Mesendoderm (in vitro differentiated cells): ENCODE measurements around the gene OR7C1.

Experiments used
- DNase-seq: peaks from one replicate; pipeline ENCODE4 v3.0.0; 2013
- H2AK5ac ChIP-seq: 2 replicates; pipeline ENCODE4 v1.6.1; 2013; ENCODE audit warnings: low read length, inconsistent platforms
- H2BK120ac ChIP-seq: 2 replicates; pipeline ENCODE4 v1.6.1; 2013; ENCODE audit warnings: low read depth, mild to moderate bottlenecking, low read length, moderate library complexity, mixed read lengths
- H2BK15ac ChIP-seq: replicated peaks from 2 replicates; pipeline ENCODE4 v1.6.1; 2013; ENCODE audit warnings: low read depth, mild to moderate bottlenecking, moderate library complexity
- H2BK5ac ChIP-seq: 2 replicates; pipeline ENCODE4 v1.6.1; 2013; ENCODE audit warnings: low read length, inconsistent platforms
- H3K18ac ChIP-seq: 2 replicates; pipeline ENCODE4 v1.6.1; 2013; ENCODE audit warnings: mild to moderate bottlenecking, low read length, mixed read lengths
- H3K23ac ChIP-seq: one replicate; pipeline ENCODE4 v1.6.1; 2013; ENCODE audit warnings: low read length
- H3K27ac ChIP-seq: 2 replicates; pipeline ENCODE4 v1.5.1; 2013; ENCODE audit warnings: low read depth, mild to moderate bottlenecking, inconsistent platforms, low read length, moderate library complexity
- H3K27me3 ChIP-seq: 2 replicates; pipeline ENCODE4 v1.6.1; 2013; ENCODE audit warnings: low read length, control low read depth, mild to moderate bottlenecking, inconsistent platforms; ENCODE audit not compliant: insufficient read depth, poor library complexity
- H3K36me3 ChIP-seq: 2 replicates; pipeline ENCODE4 v1.6.1; 2013; ENCODE audit warnings: low read length, inconsistent platforms; ENCODE audit not compliant: control insufficient read depth, insufficient read depth
- H3K4ac ChIP-seq: one replicate; pipeline ENCODE4 v1.6.1; 2013; ENCODE audit warnings: low read depth, mild to moderate bottlenecking, low read length, moderate library complexity
- H3K4me1 ChIP-seq: 2 replicates; pipeline ENCODE4 v1.6.1; 2013; ENCODE audit warnings: low read depth, low read length, inconsistent platforms; ENCODE audit not compliant: control insufficient read depth
- H3K4me2 ChIP-seq: 2 replicates; pipeline ENCODE4 v1.6.1; 2013; ENCODE audit warnings: low read length
- H3K4me3 ChIP-seq: 2 replicates; pipeline ENCODE4 v1.5.1; 2013; ENCODE audit warnings: mild to moderate bottlenecking, low read length
- H3K56ac ChIP-seq: one replicate; pipeline ENCODE4 v1.6.1; 2013; ENCODE audit warnings: low read length
- H3K79me1 ChIP-seq: 2 replicates; pipeline ENCODE4 v1.6.1; 2013; ENCODE audit warnings: low read length, inconsistent platforms
- H3K79me2 ChIP-seq: 2 replicates; pipeline ENCODE4 v1.6.1; 2013; ENCODE audit warnings: mild to moderate bottlenecking, low read length; ENCODE audit not compliant: control insufficient read depth, insufficient read depth
- H3K9ac ChIP-seq: 2 replicates; pipeline ENCODE4 v1.6.1; 2013; ENCODE audit warnings: low read length, inconsistent platforms
- H4K5ac ChIP-seq: one replicate; pipeline ENCODE4 v1.6.1; 2013; ENCODE audit warnings: low read length
- H4K8ac ChIP-seq: one replicate; pipeline ENCODE4 v1.6.1; 2013; ENCODE audit warnings: low read depth, mild to moderate bottlenecking, control low read depth, low read length, moderate library complexity
- WGBS: extraction: QIAGEN DNeasy Blood & Tissue Kit; methylation state at CpG from one replicate; pipeline ENCODE4 v1.1.7; 2013; ENCODE audit warnings: low lambda C conversion rate, missing lambda C conversion rate; ENCODE audit not compliant: insufficient coverage; ENCODE audit errors: extremely low coverage; 5-methylcytosine and 5-hydroxymethylcytosine counted together

Gene OR7C1

DNA sequence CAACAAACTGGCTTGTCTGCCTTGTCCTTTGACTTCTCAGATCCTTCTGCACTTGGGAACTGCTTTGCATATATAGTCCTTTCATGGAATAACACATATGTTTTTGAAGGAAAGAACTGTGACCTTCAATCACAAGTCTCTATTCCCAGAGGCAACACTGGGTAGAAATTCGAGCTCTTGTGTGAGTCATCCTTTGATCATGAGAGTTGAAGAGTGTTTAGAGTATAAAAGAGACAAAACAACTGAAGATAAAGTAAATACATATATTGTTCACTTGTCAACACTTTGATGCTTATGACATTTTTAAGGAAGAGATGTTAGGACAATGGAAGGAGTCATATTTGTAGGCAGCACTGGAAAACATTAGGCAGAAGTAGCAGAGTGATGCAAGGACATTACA is 5.2 kb upstream of the OR7C1 start:
- Histone ChIP-seq H3K4ac (no peak overlapping the region), H3K27ac (no peak overlapping the region), H3K23ac (no peak overlapping the region), H2BK15ac (no peak overlapping the region), H3K9ac (no peak overlapping the region), H4K8ac (no peak overlapping the region), H3K4me2 (no peak overlapping the region), H2BK120ac (no peak overlapping the region), H3K36me3 (no peaks in the 10 kb centered on the region), H2AK5ac (no peak overlapping the region), H3K27me3 (no peaks in the 10 kb centered on the region), H3K4me1 (no peaks in the 10 kb centered on the region), H4K5ac (no peak overlapping the region), H3K79me1 (no peaks in the 10 kb centered on the region), H3K56ac (no peak overlapping the region), H3K4me3 (no peak overlapping the region), H2BK5ac (no peak overlapping the region), H3K79me2 (no peaks in the 10 kb centered on the region), H3K18ac (no peak overlapping the region)
- no peak for DNase-seq
- WGBS = no CpG with 5 or more reads among the region's 1 CpG

DNA sequence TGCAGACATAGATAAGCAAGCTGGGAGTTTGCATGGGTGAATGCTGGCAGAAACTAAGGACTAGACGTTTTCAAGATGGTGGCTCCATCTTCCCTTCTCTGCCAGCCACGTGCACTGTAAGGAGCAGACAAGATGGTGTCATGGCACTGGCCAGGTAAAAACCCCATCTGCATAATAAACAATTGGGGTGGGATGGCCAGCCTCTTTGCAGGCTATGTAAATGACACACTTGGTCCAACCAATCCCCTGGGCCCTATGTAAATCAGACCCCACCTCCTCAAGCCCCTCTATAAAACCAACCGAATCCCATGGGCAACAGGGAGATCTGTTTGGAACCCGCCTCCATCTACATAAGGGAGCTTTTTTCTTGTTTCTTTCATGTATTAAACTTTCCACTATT is 2.4 kb upstream of the OR7C1 start:
- DNase-seq = no peak
- no peak overlapping the region for H2BK5ac ChIP-seq
- no peaks in the 10 kb centered on the region for H3K27me3 ChIP-seq
- no CpG with 5 or more reads among the region's 4 CpGs for WGBS
- no peak overlapping the region for H2BK15ac ChIP-seq
- H3K4me3 ChIP-seq = no peak overlapping the region
- no peaks in the 10 kb centered on the region for H3K79me2 ChIP-seq
- no peak overlapping the region for H3K9ac ChIP-seq
- H3K56ac ChIP-seq = no peak overlapping the region
- H3K4me2 ChIP-seq = no peak overlapping the region
- H3K4me1 ChIP-seq = no peaks in the 10 kb centered on the region
- no peak overlapping the region for H2BK120ac ChIP-seq
- H2AK5ac ChIP-seq = no peak overlapping the region
- H4K5ac ChIP-seq = no peak overlapping the region
- no peak overlapping the region for H3K23ac ChIP-seq
- H3K36me3 ChIP-seq = no peaks in the 10 kb centered on the region
- no peak overlapping the region for H3K27ac ChIP-seq
- H4K8ac ChIP-seq = no peak overlapping the region
- H3K18ac ChIP-seq = no peak overlapping the region
- no peak overlapping the region for H3K4ac ChIP-seq
- no peaks in the 10 kb centered on the region for H3K79me1 ChIP-seq

- Histone ChIP-seq H4K5ac (no peak overlapping the region), H3K56ac (no peak overlapping the region), H3K23ac (no peak overlapping the region), H4K8ac (no peak overlapping the region), H3K4me2 (no peak overlapping the region), H3K79me2 (no peaks in the 10 kb centered on the region), H2BK120ac (no peak overlapping the region), H3K27ac (no peak overlapping the region), H3K4me1 (no peaks in the 10 kb centered on the region), H2BK5ac (no peak overlapping the region), H3K9ac (no peak overlapping the region), H3K4me3 (no peak overlapping the region), H3K18ac (no peak overlapping the region), H3K79me1 (no peaks in the 10 kb centered on the region), H3K36me3 (no peaks in the 10 kb centered on the region), H2AK5ac (no peak overlapping the region), H3K4ac (no peak overlapping the region), H2BK15ac (no peak overlapping the region), H3K27me3 (no peaks in the 10 kb centered on the region)
- DNase-seq = no peak
- no CpG with 5 or more reads among the region's 4 CpGs for WGBS
Observed at GRCh38 chr19:14830702-14831101, 4.3 kb downstream of the OR7C1 start.

- Histone ChIP-seq H3K27ac (no peak overlapping the region), H3K27me3 (no peaks in the 10 kb centered on the region), H2BK120ac (no peak overlapping the region), H3K4me1 (no peaks in the 10 kb centered on the region), H3K4me3 (no peak overlapping the region), H3K4ac (no peak overlapping the region), H2BK5ac (no peak overlapping the region), H3K56ac (no peak overlapping the region), H3K9ac (no peak overlapping the region), H3K79me2 (no peaks in the 10 kb centered on the region), H3K79me1 (no peaks in the 10 kb centered on the region), H3K18ac (no peak overlapping the region), H2AK5ac (no peak overlapping the region), H4K8ac (no peak overlapping the region), H3K4me2 (no peak overlapping the region), H3K23ac (no peak overlapping the region), H2BK15ac (no peak overlapping the region), H4K5ac (no peak overlapping the region), H3K36me3 (no peaks in the 10 kb centered on the region)
- DNase-seq = no peak
- WGBS = 100% methylated on average over 1 of the region's 2 CpGs
Observed at GRCh38 chr19:14826006-14826405, 9.0 kb downstream of the OR7C1 start.

DNA sequence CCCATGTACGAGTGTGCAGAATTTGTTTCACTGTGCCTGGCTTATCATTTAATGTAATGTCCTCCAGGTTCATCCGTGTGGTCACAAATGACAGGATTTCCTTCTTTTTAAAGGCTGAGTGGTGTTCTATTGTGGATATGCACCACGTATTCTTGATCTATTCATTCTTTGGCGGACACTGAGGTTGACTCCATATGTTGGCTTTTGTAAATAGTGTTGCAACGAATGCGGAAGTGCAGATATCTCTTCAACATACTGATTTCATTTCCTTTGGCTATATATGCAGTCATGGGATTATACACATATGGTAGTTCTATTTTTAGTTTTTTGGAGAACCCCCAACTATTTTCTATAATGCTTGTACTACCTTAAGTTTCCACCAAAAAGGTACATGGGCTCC is 13.0 kb downstream of the OR7C1 start:
- Histone ChIP-seq H3K4ac (no peak overlapping the region), H4K5ac (no peak overlapping the region), H3K23ac (no peak overlapping the region), H3K9ac (no peak overlapping the region), H2BK15ac (no peak overlapping the region), H4K8ac (no peak overlapping the region), H3K27me3 (no peaks in the 10 kb centered on the region), H3K18ac (no peak overlapping the region), H3K4me3 (no peak overlapping the region), H3K27ac (no peak overlapping the region), H3K79me2 (no peaks in the 10 kb centered on the region), H3K4me2 (no peak overlapping the region), H3K4me1 (no peaks in the 10 kb centered on the region), H3K36me3 (no peaks in the 10 kb centered on the region), H3K79me1 (no peaks in the 10 kb centered on the region), H3K56ac (no peak overlapping the region), H2BK120ac (no peak overlapping the region), H2BK5ac (no peak overlapping the region), H2AK5ac (no peak overlapping the region)
- DNase-seq = no peak
- WGBS = no CpG with 5 or more reads among the region's 6 CpGs

GRCh38 chr19:14818588-14818987 is 16.4 kb downstream of the OR7C1 start:
- H2BK15ac ChIP-seq = no peak overlapping the region
- no peak overlapping the region for H3K56ac ChIP-seq
- H3K23ac ChIP-seq = no peak overlapping the region
- H4K8ac ChIP-seq = no peak overlapping the region
- H2BK5ac ChIP-seq = no peak overlapping the region
- H3K27me3 ChIP-seq = no peaks in the 10 kb centered on the region
- H2AK5ac ChIP-seq = no peak overlapping the region
- H3K4ac ChIP-seq = no peak overlapping the region
- WGBS = 100% methylated on average over 1 of the region's 8 CpGs
- no peak for DNase-seq
- H2BK120ac ChIP-seq = no peak overlapping the region
- no peak overlapping the region for H3K27ac ChIP-seq
- no peak overlapping the region for H3K9ac ChIP-seq
- H3K79me2 ChIP-seq = no peaks in the 10 kb centered on the region
- H4K5ac ChIP-seq = no peak overlapping the region
- H3K79me1 ChIP-seq = no peaks in the 10 kb centered on the region
- no peak overlapping the region for H3K4me3 ChIP-seq
- H3K36me3 ChIP-seq = no peaks in the 10 kb centered on the region
- H3K18ac ChIP-seq = no peak overlapping the region
- no peaks in the 10 kb centered on the region for H3K4me1 ChIP-seq
- H3K4me2 ChIP-seq = no peak overlapping the region
